Activated effector memory CD4-positive, alpha-beta T cell treated with Interleukin-2 at 50 U/mL for 16 hours (primary cell): ENCODE measurements around the gene PHLDA3.

Source experiments
- DNase-seq: peaks from one replicate; pipeline ENCODE4 v3.0.0-alpha.2; 2020

The PHLDA3 gene

DNA sequence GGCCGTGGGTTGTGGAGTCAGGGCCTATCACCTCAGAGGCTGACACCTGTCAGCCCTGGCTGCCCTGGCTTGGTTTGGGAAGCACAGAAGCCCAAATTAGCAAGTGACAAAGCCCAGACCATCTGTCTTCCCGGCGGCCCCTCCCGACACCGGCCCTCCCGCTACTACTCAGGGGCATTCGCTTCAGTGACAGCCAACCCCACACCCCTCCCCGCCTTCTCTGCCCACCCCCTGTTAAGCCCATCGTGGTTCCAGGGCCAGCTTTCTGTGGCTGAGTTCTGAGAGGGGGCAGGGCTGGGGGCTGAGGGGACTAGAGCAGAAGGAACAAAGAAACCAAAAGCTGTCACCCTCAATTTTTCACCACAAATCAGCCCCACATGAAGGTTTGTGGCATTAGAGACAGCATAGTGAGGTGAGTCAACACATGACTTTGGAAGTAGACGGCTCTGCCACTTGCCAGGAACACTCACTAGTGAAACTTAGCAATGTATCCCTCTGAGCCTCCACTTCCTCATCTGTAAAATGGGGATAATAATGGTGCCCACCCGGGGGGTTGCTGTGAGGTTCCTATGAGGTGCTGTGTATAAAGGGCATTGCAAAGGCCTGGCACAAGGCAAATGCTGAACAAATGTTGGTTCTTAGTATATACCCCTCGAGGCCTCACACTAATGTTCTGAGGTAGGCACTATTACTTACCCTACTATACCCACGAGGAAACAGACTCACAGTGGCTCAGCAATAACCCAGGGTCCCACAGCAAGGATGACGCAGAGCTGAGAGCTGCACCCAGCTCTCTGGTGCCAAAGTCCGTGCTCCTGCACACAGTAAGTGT lies 42.3 kb downstream of the PHLDA3 start:
- DNase-seq, result no peak

- DNase-seq, result no peak
Measured at GRCh38 chr1:201424146-201424545, 44.8 kb downstream of the PHLDA3 start.

GRCh38 chr1:201423655-201424054 lies 45.3 kb downstream of the PHLDA3 start:
- DNase-seq, result no peak

GRCh38 chr1:201422436-201423030 lies 46.5 kb downstream of the PHLDA3 start:
- DNase-seq, result no peak

DNA sequence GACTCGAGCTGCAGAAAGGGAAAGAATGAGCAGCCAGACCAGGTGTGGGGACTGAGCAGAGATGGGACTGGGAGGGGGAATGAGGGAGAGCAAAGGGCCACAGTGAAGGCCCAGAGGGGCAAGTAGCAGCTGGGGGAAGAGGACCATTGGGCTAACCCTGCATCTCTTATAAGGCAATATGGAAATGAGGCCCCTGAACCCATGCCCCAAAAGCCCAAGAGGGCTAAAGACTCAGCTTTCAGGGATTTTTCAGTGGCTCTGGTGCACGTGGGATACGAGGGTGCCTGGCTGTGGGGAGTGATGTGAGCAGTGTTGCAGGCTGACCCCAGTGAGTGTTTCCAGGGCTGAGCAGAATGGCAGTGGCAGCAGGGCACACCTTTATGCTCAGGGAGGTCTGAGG lies 47.0 kb downstream of the PHLDA3 start:
- no peak for DNase-seq

DNA sequence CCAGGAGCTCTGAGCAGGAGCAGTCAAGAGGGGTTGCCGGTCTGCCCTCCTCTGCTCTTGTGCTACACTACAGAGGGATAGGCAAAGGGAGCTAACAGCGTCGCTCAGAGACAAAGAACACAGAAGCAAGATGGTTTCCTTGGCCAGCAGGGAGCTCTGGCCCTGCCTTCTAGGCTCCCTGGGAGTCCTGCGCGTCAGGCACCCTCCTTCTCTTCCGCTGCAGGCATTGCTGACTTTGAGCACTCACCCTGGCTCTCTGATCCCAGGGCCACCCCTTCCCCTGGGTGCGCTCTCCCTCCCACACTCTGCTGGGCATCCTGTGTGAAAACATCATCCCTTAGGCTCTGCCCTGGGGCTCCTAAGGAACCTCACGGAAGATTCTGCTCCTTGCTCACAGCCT lies 47.9 kb downstream of the PHLDA3 start:
- DNase-seq, result no peak

- no peak for DNase-seq
Measured at GRCh38 chr1:201420608-201421002, 48.4 kb downstream of the PHLDA3 start.

GRCh38 chr1:201419746-201420607 lies 49.0 kb downstream of the PHLDA3 start:
- DNase-seq, result no peak

DNA sequence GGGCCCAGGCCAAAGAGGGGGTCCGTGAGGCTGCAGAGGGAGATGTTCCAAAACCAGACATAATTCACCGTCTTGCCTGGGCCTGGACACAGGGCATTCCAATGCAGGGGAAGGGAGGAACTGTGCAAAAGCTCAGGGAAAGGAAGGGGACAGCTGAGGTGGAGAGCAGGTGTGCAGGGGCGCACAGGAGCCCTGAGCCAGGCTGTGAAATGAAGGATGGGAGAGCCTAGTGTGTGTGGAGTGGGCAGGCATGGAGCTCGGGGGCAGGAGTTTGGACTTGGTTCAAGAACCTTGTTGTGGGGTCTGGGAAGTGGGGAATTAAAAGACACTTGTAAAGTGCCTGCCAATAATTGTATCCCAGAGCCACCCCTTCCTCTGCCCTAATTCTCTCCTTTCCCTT lies 49.7 kb downstream of the PHLDA3 start:
- DNase-seq, result no peak

DNA sequence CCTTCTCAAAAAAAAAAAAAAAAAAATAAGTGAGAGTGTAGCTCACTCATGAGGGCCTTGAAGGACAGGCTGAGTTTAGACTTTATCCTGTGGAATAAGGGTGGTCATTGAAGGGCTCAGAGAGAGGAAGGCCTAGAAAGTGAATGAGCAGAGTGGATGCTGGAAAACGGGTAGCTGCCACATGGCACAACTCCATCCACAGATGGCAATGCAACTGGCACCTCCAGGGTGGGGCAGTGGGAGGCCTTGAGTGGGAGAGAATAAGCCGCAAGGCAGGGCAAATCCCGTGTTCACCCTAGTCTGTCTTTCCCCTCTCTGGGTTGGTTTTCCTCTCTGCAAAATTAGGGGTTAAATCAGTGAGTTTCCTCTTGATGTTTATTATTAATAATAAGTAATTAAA lies 50.5 kb downstream of the PHLDA3 start:
- DNase-seq, result no peak
